Colonic mucosa (tissue), 4 donors: Measurements from ENCODE around the gene TTLL1. TPM values are rescaled to one million over a fixed set of nuclear protein-coding genes. Genes with fewer than 3 reads are reported as not detected.

ENCODE experiments used
- DNase-seq: peaks from one replicate; pipeline ENCODE4 v3.0.0-alpha.2; 2020
- H3K27ac ChIP-seq: fragments of 200-600 bp; one replicate; pipeline ENCODE4 v1.8.0; 2021
- H3K27me3 ChIP-seq: fragments of 200-600 bp; one replicate; pipeline ENCODE4 v1.8.0; 2021
- H3K36me3 ChIP-seq: fragments of 200-600 bp; one replicate; pipeline ENCODE4 v1.8.0; 2021
- H3K4me1 ChIP-seq: fragments of 200-600 bp; one replicate; pipeline ENCODE4 v1.8.0; 2021; ENCODE audit warnings: mild to moderate bottlenecking
- H3K4me3 ChIP-seq: fragments of 200-600 bp; one replicate; pipeline ENCODE4 v1.8.0; 2021
- H3K9ac ChIP-seq, 2 donors: one replicate each; pipeline ENCODE4 v1.7.0; 2013; ENCODE audit warnings: control low read depth in 2 of 2, low read depth in 2 of 2, low read length in 2 of 2
- H3K9me3 ChIP-seq: fragments of 200-600 bp; one replicate; pipeline ENCODE4 v1.8.0; 2021
- CTCF ChIP-seq: fragments of 200-600 bp; IDR thresholded peaks from one replicate; pipeline ENCODE4 v1.8.0; 2022; ENCODE audit warnings: antibody characterized with exemption, mild to moderate bottlenecking
- intact Hi-C: fragments of 100-400 bp; cut with DNase I; formaldehyde crosslinking; loops from one replicate; pipeline ENCODE4 v1.14.1; 2022
- total RNA-seq, 2 donors: library from RNA; stranded (reverse); fragmentation: NEBNext Ultra II Directional in 1 of 2; extraction: Animal tissue kit (Norgen Biotek cat#: 25700) in 1 of 2; gene quantifications; one replicate each; pipeline ENCODE4 v1.2.1, GENCODE V29; 2021
- donor health status: healthy.
- donor health status: DM: no; HTN: no; CAD: no.
- donor health status: DM: no; HTN: no; CAD: no.

The TTLL1 gene
- total RNA-seq: 1 to 10 TPM; 1.9 to 3.3 TPM

- Histone ChIP-seq H3K4me1 (no peaks in the 10 kb centered on the region), H3K27me3 (no peaks in the 10 kb centered on the region), H3K9ac (peak within 1 kb of the TSS; percentile 58 to 82), H3K36me3 (no peaks in the 10 kb centered on the region), H3K4me3 (peak within 1 kb of the TSS; percentile 88), H3K9me3 (no peaks in the 10 kb centered on the region), H3K27ac (peak within 1 kb of the TSS; percentile 68)
- DNase-seq: peak; percentile 93
- intact Hi-C loops: no loop called here
- TF ChIP-seq CTCF: no peak
Measured at GRCh38 chr22:43088984-43089717, at the start of gene TTLL1. Gene TTLL1, minus strand, starts transcription at chr22:43089391. Its CDS starts 13,805 bp downstream, at chr22:43075586.

GRCh38 chr22:43136801-43137200 is 47.6 kb upstream of the TTLL1 start:
- Histone ChIP-seq H3K4me3 (no peak overlapping the region), H3K4me1 (peaks cover 2% of the 10 kb centered on the region), H3K9me3 (no peaks in the 10 kb centered on the region), H3K36me3 (peaks cover 3% of the 10 kb centered on the region), H3K9ac (no peak overlapping the region), H3K27ac (no peak overlapping the region), H3K27me3 (no peaks in the 10 kb centered on the region)
- DNase-seq: no peak
- no peak for TF ChIP-seq CTCF
- intact Hi-C loops: no loop called here

- no peak for DNase-seq
- H3K27ac ChIP-seq: no peak overlapping the region
- intact Hi-C loops: no loop called here
- H3K9ac ChIP-seq: no peak overlapping the region
- H3K4me3 ChIP-seq: no peak overlapping the region
- H3K9me3 ChIP-seq: no peaks in the 10 kb centered on the region
- peak; percentile 65 for TF ChIP-seq CTCF
- H3K4me1 ChIP-seq: no peaks in the 10 kb centered on the region
- no peaks in the 10 kb centered on the region for H3K27me3 ChIP-seq
- H3K36me3 ChIP-seq: peaks cover 3% of the 10 kb centered on the region
Measured at GRCh38 chr22:43136255-43136654, 47.1 kb upstream of the TTLL1 start.

- no peak for TF ChIP-seq CTCF
- no peak overlapping the region for H3K4me3 ChIP-seq
- intact Hi-C loops: no loop called here
- H3K9ac ChIP-seq: no peak overlapping the region
- H3K36me3 ChIP-seq: peaks cover 3% of the 10 kb centered on the region
- H3K27ac ChIP-seq: no peak overlapping the region
- no peaks in the 10 kb centered on the region for H3K4me1 ChIP-seq
- no peaks in the 10 kb centered on the region for H3K9me3 ChIP-seq
- H3K27me3 ChIP-seq: no peaks in the 10 kb centered on the region
- DNase-seq: no peak
Measured at GRCh38 chr22:43135565-43135964, 46.4 kb upstream of the TTLL1 start.

- Histone ChIP-seq H3K36me3 (peaks cover 3% of the 10 kb centered on the region), H3K4me3 (no peak overlapping the region), H3K4me1 (peaks cover 3% of the 10 kb centered on the region), H3K9ac (no peak overlapping the region), H3K27me3 (no peaks in the 10 kb centered on the region), H3K27ac (no peak overlapping the region), H3K9me3 (no peaks in the 10 kb centered on the region)
- no peak for TF ChIP-seq CTCF
- DNase-seq: no peak
- intact Hi-C loops: no loop called here
Measured at GRCh38 chr22:43134553-43134952, 45.4 kb upstream of the TTLL1 start.
